SK-N-SH treated with all-trans-retinoic acid at 6 μM for 48 hours (cell line): ENCODE data around the gene MFF.

Experiments
- ATAC-seq: fragments of 200-7000 bp; cut with Tn5 transposase; 3 replicates; pipeline ENCODE4 v1.9.1; 2020; ENCODE audit warnings: mild to moderate bottlenecking, moderate library complexity
- ARNTL ChIP-seq: fragments of 450-650 bp; formaldehyde crosslinking; IDR thresholded peaks from 2 replicates; pipeline ENCODE4 v1.5.0; 2020; ENCODE audit warnings: low read depth, mild to moderate bottlenecking, moderate library complexity, borderline replicate concordance
- BACH2 ChIP-seq: fragments of 250-450 bp; sonication (Bioruptor Pico); IDR thresholded peaks from 2 replicates; pipeline ENCODE4 v1.9.0; 2021; ENCODE audit warnings: mild to moderate bottlenecking, borderline replicate concordance
- ESRRG ChIP-seq: fragments of 250-450 bp; sonication (Bioruptor Pico); IDR thresholded peaks from 2 replicates; pipeline ENCODE4 v1.6.1; 2021; ENCODE audit warnings: mild to moderate bottlenecking
- ISL1 ChIP-seq: fragments of 250-450 bp; sonication (Bioruptor Pico); IDR thresholded peaks from 2 replicates; pipeline ENCODE4 v2.1.2; 2022; ENCODE audit warnings: mild to moderate bottlenecking, moderate library complexity
- OSR1 ChIP-seq: fragments of 250-450 bp; sonication (Bioruptor Pico); IDR thresholded peaks from 2 replicates; pipeline ENCODE4 v1.8.0; 2022; ENCODE audit warnings: moderate library complexity, mild to moderate bottlenecking, inconsistent platforms
- RARB ChIP-seq: fragments of 250-450 bp; sonication (Bioruptor Pico); IDR thresholded peaks from 2 replicates; pipeline ENCODE4 v1.8.0; 2021; ENCODE audit warnings: mild to moderate bottlenecking, moderate library complexity
- TCF4 ChIP-seq: fragments of 250-450 bp; sonication (Bioruptor Pico); IDR thresholded peaks from 2 replicates; pipeline ENCODE4 v1.8.0; 2021; ENCODE audit warnings: mild to moderate bottlenecking, moderate library complexity, borderline replicate concordance
- TOX ChIP-seq: fragments of 250-450 bp; sonication (Bioruptor Pico); IDR thresholded peaks from 2 replicates; pipeline ENCODE4 v1.8.0; 2021; ENCODE audit warnings: mild to moderate bottlenecking, moderate library complexity, borderline replicate concordance
- ZC3H10 ChIP-seq: fragments of 250-450 bp; sonication (Bioruptor Pico); IDR thresholded peaks from 2 replicates; pipeline ENCODE4 v1.5.1; 2021; ENCODE audit warnings: mild to moderate bottlenecking, moderate library complexity
- ZFP3 ChIP-seq: fragments of 250-450 bp; sonication (Bioruptor Pico); IDR thresholded peaks from 2 replicates; pipeline ENCODE4 v1.5.0; 2020; ENCODE audit warnings: mild to moderate bottlenecking, moderate library complexity
- ZFP30 ChIP-seq: fragments of 450-650 bp; formaldehyde crosslinking; IDR thresholded peaks from 2 replicates; pipeline ENCODE4 v1.5.0; 2022; ENCODE audit warnings: mild to moderate bottlenecking, moderate library complexity
- ZNF565 ChIP-seq: fragments of 450-650 bp; formaldehyde crosslinking; conservative IDR thresholded peaks from 2 replicates; pipeline ENCODE4 v1.5.0; 2020; ENCODE audit warnings: low read depth, mild to moderate bottlenecking, moderate library complexity
- ZNF8 ChIP-seq: fragments of 450-650 bp; formaldehyde crosslinking; IDR thresholded peaks from 2 replicates; pipeline ENCODE4 v1.5.0; 2020; ENCODE audit warnings: mild to moderate bottlenecking, moderate library complexity
- TF ChIP-seq, protein P1 (sequence below): fragments of 250-450 bp; sonication (Bioruptor Pico); IDR thresholded peaks from 2 replicates; pipeline ENCODE4 v1.5.0; 2020; ENCODE audit warnings: mild to moderate bottlenecking, moderate library complexity
- TF ChIP-seq, protein P2 (sequence below): fragments of 250-450 bp; sonication (Bioruptor Pico); IDR thresholded peaks from 2 replicates; pipeline ENCODE4 v1.8.0; 2021; ENCODE audit warnings: low read depth, mild to moderate bottlenecking, moderate library complexity, borderline replicate concordance
- TF ChIP-seq, protein P3 (sequence below): fragments of 250-450 bp; sonication (Bioruptor Pico); IDR thresholded peaks from 2 replicates; pipeline ENCODE4 v1.5.1; 2021; ENCODE audit warnings: mild to moderate bottlenecking, moderate library complexity
- TF ChIP-seq, protein P4 (sequence below): fragments of 250-450 bp; sonication (Bioruptor Pico); IDR thresholded peaks from 2 replicates; pipeline ENCODE4 v1.5.1; 2020; ENCODE audit warnings: low read depth, mild to moderate bottlenecking, moderate library complexity
- TF ChIP-seq, protein P5 (sequence below): fragments of 250-450 bp; sonication (Bioruptor Pico); IDR thresholded peaks from 2 replicates; pipeline ENCODE4 v1.8.0; 2020; ENCODE audit warnings: mild to moderate bottlenecking, moderate library complexity, borderline replicate concordance

Gene MFF

DNA sequence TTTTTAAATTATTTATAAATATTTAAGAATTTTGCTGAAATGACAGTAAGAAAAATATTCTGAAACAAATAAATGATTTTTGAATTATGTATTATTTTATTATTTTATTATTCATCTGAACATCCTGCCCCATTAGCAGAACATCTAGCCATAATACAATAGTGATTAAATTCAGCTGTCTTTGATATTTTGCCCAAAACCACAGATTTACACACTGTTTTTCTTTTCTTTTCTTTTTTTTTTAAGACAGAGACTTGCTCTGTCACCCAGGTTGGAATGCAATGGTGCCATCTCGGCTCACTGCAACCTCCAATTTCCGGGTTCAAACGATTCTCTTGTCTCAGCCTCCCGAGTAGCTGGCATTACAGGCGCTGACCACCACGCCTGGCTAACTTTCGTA, 64.6 kb downstream of the MFF start:
- no peak for ATAC-seq
- TF ChIP-seq TOX (CRISPR knock-in tag) (no peak), ZFP3 (CRISPR knock-in tag) (no peak), BACH2 (CRISPR knock-in tag) (no peak), TCF4 (CRISPR knock-in tag) (no peak), ZNF8 (CRISPR knock-in tag) (no peak), ZC3H10 (CRISPR knock-in tag) (no peak), ISL1 (no peak), ZFP30 (CRISPR knock-in tag) (no peak), OSR1 (no peak), ZNF565 (CRISPR knock-in tag) (no peak), ESRRG (CRISPR knock-in tag) (no peak)
- TF ChIP-seq, protein P1, sequence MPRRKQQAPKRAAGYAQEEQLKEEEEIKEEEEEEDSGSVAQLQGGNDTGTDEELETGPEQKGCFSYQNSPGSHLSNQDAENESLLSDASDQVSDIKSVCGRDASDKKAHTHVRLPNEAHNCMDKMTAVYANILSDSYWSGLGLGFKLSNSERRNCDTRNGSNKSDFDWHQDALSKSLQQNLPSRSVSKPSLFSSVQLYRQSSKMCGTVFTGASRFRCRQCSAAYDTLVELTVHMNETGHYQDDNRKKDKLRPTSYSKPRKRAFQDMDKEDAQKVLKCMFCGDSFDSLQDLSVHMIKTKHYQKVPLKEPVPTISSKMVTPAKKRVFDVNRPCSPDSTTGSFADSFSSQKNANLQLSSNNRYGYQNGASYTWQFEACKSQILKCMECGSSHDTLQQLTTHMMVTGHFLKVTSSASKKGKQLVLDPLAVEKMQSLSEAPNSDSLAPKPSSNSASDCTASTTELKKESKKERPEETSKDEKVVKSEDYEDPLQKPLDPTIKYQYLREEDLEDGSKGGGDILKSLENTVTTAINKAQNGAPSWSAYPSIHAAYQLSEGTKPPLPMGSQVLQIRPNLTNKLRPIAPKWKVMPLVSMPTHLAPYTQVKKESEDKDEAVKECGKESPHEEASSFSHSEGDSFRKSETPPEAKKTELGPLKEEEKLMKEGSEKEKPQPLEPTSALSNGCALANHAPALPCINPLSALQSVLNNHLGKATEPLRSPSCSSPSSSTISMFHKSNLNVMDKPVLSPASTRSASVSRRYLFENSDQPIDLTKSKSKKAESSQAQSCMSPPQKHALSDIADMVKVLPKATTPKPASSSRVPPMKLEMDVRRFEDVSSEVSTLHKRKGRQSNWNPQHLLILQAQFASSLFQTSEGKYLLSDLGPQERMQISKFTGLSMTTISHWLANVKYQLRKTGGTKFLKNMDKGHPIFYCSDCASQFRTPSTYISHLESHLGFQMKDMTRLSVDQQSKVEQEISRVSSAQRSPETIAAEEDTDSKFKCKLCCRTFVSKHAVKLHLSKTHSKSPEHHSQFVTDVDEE (CRISPR knock-in tag) = no peak
- TF ChIP-seq, protein P2, sequence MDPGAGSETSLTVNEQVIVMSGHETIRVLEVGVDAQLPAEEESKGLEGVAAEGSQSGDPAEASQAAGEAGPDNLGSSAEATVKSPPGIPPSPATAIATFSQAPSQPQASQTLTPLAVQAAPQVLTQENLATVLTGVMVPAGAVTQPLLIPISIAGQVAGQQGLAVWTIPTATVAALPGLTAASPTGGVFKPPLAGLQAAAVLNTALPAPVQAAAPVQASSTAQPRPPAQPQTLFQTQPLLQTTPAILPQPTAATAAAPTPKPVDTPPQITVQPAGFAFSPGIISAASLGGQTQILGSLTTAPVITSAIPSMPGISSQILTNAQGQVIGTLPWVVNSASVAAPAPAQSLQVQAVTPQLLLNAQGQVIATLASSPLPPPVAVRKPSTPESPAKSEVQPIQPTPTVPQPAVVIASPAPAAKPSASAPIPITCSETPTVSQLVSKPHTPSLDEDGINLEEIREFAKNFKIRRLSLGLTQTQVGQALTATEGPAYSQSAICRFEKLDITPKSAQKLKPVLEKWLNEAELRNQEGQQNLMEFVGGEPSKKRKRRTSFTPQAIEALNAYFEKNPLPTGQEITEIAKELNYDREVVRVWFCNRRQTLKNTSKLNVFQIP = no peak
- TF ChIP-seq, protein P3, sequence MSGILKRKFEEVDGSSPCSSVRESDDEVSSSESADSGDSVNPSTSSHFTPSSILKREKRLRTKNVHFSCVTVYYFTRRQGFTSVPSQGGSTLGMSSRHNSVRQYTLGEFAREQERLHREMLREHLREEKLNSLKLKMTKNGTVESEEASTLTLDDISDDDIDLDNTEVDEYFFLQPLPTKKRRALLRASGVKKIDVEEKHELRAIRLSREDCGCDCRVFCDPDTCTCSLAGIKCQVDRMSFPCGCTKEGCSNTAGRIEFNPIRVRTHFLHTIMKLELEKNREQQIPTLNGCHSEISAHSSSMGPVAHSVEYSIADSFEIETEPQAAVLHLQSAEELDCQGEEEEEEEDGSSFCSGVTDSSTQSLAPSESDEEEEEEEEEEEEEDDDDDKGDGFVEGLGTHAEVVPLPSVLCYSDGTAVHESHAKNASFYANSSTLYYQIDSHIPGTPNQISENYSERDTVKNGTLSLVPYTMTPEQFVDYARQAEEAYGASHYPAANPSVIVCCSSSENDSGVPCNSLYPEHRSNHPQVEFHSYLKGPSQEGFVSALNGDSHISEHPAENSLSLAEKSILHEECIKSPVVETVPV (CRISPR knock-in tag) = no peak
- TF ChIP-seq, protein P4, sequence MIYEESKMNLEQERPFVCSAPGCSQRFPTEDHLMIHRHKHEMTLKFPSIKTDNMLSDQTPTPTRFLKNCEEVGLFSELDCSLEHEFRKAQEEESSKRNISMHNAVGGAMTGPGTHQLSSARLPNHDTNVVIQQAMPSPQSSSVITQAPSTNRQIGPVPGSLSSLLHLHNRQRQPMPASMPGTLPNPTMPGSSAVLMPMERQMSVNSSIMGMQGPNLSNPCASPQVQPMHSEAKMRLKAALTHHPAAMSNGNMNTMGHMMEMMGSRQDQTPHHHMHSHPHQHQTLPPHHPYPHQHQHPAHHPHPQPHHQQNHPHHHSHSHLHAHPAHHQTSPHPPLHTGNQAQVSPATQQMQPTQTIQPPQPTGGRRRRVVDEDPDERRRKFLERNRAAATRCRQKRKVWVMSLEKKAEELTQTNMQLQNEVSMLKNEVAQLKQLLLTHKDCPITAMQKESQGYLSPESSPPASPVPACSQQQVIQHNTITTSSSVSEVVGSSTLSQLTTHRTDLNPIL = no peak

DNA sequence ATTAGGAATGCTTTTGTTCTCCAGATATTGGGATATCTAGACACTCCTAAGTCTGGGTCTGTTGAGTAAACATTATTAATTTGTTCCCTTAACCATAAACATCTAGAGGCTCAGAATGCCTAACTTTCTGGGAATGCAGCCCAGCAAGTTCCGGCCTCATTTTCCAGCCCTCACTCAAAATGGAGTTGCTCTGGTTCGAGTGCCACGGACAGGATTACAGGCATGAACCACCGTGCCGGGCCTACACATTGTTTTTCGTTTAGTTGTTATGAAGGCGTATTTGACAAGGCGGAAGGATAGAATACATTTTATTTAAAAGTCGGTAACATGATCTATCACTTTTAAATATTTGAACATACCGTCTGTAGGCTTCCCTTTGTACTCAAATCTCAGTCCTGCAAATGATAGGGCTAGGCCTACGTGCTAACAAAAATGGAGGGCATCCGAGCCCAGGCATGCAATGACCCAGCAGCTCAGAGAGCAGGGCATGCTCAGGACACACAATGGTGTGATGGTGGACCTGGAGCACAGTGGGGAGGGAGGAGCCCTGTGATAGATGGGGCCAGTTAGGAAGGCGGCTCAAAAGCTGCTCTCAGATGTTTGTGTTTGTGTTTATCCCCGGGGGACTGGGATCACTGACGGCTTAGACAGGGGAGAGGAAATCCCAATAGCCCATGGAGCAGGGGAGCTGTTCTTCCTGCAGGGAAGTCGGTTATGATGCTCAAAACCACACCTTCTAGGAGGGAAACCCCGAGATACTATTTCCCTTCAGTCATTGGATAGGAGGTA, 65.6 kb downstream of the MFF start:
- TF ChIP-seq ISL1 = no peak
- no peak for TF ChIP-seq OSR1
- TF ChIP-seq, protein P3 (CRISPR knock-in tag) = no peak
- no peak for ATAC-seq

DNA sequence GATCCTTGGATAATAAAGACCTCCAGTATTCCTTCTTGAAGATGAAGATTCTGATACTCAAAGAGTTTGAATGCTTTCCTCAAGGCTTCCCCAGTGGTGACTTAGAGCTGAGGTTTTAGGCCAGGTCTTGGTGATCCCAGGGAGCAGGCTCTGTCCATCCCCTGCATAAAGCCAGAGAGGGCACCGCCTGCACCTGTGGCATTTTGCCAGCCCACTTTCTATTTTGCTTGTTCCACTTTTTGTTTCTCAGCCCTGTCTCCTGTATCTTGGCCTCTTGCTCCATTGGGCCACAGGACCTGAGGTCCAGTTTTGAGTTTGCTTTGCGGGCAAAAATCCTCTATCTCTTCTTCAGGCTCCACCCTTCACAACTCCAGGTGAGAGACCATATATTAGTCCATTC, 69.3 kb downstream of the MFF start:
- ATAC-seq = no peak
- no peak for TF ChIP-seq OSR1
- TF ChIP-seq ARNTL = no peak
- TF ChIP-seq TCF4 (CRISPR knock-in tag) = no peak
- TF ChIP-seq RARB = no peak
- no peak for TF ChIP-seq ZC3H10 (CRISPR knock-in tag)
- no peak for TF ChIP-seq ISL1
- TF ChIP-seq, protein P5, sequence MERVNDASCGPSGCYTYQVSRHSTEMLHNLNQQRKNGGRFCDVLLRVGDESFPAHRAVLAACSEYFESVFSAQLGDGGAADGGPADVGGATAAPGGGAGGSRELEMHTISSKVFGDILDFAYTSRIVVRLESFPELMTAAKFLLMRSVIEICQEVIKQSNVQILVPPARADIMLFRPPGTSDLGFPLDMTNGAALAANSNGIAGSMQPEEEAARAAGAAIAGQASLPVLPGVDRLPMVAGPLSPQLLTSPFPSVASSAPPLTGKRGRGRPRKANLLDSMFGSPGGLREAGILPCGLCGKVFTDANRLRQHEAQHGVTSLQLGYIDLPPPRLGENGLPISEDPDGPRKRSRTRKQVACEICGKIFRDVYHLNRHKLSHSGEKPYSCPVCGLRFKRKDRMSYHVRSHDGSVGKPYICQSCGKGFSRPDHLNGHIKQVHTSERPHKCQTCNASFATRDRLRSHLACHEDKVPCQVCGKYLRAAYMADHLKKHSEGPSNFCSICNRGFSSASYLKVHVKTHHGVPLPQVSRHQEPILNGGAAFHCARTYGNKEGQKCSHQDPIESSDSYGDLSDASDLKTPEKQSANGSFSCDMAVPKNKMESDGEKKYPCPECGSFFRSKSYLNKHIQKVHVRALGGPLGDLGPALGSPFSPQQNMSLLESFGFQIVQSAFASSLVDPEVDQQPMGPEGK (CRISPR knock-in tag) = no peak
- no peak for TF ChIP-seq ZNF565 (CRISPR knock-in tag)
- no peak for TF ChIP-seq BACH2 (CRISPR knock-in tag)
- TF ChIP-seq, protein P1 (CRISPR knock-in tag) = no peak
- TF ChIP-seq, protein P2 = no peak
- no peak for TF ChIP-seq ZFP30 (CRISPR knock-in tag)
- no peak for TF ChIP-seq ZFP3 (CRISPR knock-in tag)
- TF ChIP-seq, protein P4 = no peak
